BJ (cell line): ENCODE results near the gene ARSJ. TPM values are rescaled to one million over a fixed set of nuclear protein-coding genes. Genes with fewer than 3 reads are reported as not detected.
A peak's percentile ranks its signal among the peaks of the same experiment; 100 is the strongest.
"Not testable (repeated sequence)": the region's sequence is repeated elsewhere in the genome, so short reads cannot be mapped to it uniquely, and the experiment has no call there.

Experiments used
- CTCF ChIA-PET: fragments of 350-600 bp; formaldehyde crosslinking; extraction: SDS; loops from one replicate; lab custom pipeline; 2021; ENCODE audit warnings: antibody characterized with exemption, inconsistent platforms; lab: Yijun Ruan, JAX
- POLR2A ChIA-PET: fragments of 300-600 bp; sonication (Branson Sonifier 250); formaldehyde crosslinking; extraction: SDS; loops from one replicate; lab custom pipeline; 2021; ENCODE audit warnings: antibody characterized with exemption; lab: Charles Lee
- DNase-seq: peaks from one replicate; pipeline ENCODE4 v3.0.0-alpha.2; 2011; ENCODE audit warnings: low read depth
- H3K27me3 ChIP-seq: 2 replicates; pipeline ENCODE4 v1.6.0; 2011; ENCODE audit warnings: low read length; ENCODE audit not compliant: control insufficient read depth, insufficient read depth
- H3K36me3 ChIP-seq: 2 replicates; pipeline ENCODE4 v1.5.1; 2011; ENCODE audit warnings: low read length; ENCODE audit not compliant: control insufficient read depth, insufficient read depth
- H3K4me3 ChIP-seq: 2 replicates; pipeline ENCODE4 v1.5.1; 2011; ENCODE audit warnings: low read depth, mild to moderate bottlenecking, control low read depth, low read length
- CTCF ChIP-seq: IDR thresholded peaks from 2 replicates; pipeline ENCODE4 v1.5.1; 2011; ENCODE audit warnings: low read depth, mild to moderate bottlenecking, control low read depth, inconsistent platforms, low read length, moderate library complexity; ENCODE audit not compliant: insufficient read depth
- polyA plus RNA-seq: library from polyadenylated mRNA; depleted of rRNA; stranded (reverse); fragments of >200 nt; gene quantifications from 2 replicates; pipeline ENCODE4 v1.2.3, GENCODE V29; 2011

Gene ARSJ
- polyA plus RNA-seq, 1 experiment, result 18.4 TPM

DNA sequence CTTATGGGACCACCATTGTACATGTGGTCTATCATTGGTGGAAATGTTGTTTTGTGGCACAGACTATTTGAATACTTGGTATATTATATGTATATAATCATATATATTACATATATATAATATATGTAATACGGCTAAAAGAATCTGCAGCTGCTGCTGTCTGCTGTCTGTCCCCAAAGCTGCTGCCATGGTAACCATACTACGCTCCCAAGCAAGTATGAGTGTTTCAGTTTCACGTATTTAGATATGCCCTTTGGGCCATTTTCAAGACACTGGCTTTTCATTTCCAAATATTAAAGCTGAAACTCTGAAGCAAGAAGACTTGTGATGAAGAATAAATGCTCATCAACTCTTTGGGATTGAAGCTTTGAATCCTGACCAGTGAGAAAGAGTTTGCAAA lies 42.0 kb upstream of the ARSJ start:
- CTCF ChIA-PET, result no interaction called here
- POLR2A ChIA-PET, result no interaction called here
- TF ChIP-seq CTCF, result no peak
- H3K27me3 ChIP-seq, result no peaks in the 10 kb centered on the region
- DNase-seq, result no peak
- no peaks in the 10 kb centered on the region for H3K36me3 ChIP-seq
- no peak overlapping the region for H3K4me3 ChIP-seq

DNA sequence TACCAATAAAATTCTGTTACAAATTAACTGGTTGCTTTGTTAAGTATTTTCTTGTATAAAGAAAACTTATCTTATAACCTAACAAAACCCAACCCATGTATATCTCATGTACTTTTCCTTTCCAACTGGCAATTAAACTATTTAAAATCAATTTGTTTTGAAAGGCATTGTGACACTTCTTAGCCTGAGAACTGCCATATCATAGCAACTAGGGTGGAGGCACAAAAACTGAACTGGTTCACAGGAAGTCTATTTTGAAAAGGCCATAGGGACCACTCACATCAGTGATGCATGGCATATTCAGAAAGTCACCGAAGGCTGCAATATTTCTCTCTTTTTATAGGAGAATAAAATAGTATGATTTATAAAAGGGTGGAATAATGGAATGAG lies 40.5 kb upstream of the ARSJ start:
- no peak for TF ChIP-seq CTCF
- CTCF ChIA-PET, result no interaction called here
- DNase-seq, result no peak
- Histone ChIP-seq H3K4me3 (no peak overlapping the region), H3K36me3 (no peaks in the 10 kb centered on the region), H3K27me3 (no peaks in the 10 kb centered on the region)
- POLR2A ChIA-PET, result no interaction called here

- CTCF ChIA-PET, result no interaction called here
- no peak for TF ChIP-seq CTCF
These were observed 40.0 kb upstream of the ARSJ start for GRCh38 chr4:114019276-114019968.

GRCh38 chr4:114017120-114017917 lies 37.9 kb upstream of the ARSJ start:
- Histone ChIP-seq H3K4me3 (no peak overlapping the region), H3K36me3 (no peaks in the 10 kb centered on the region), H3K27me3 (no peaks in the 10 kb centered on the region)
- POLR2A ChIA-PET, result no interaction called here
- DNase-seq, result no peak
- TF ChIP-seq CTCF, result no peak
- CTCF ChIA-PET, result no interaction called here

More at GRCh38 chr4:114019276-114019968, 40.0 kb upstream of the ARSJ start:
- no peaks in the 10 kb centered on the region for H3K36me3 ChIP-seq
- no peak overlapping the region for H3K4me3 ChIP-seq
- no peaks in the 10 kb centered on the region for H3K27me3 ChIP-seq
- no peak for DNase-seq
- POLR2A ChIA-PET, result no interaction called here

GRCh38 chr4:114015444-114015899 lies 36.0 kb upstream of the ARSJ start:
- no peaks in the 10 kb centered on the region for H3K27me3 ChIP-seq
- H3K4me3 ChIP-seq, result no peak overlapping the region
- H3K36me3 ChIP-seq, result no peaks in the 10 kb centered on the region
- peak; percentile 96 for DNase-seq
- TF ChIP-seq CTCF, result no peak
- CTCF ChIA-PET, result interaction anchor here (1.2 kb wide), 1 partner anchor 14 kb away, joined by 3 read pairs; no protein-coding TSS in a partner anchor
- POLR2A ChIA-PET, result no interaction called here

- POLR2A ChIA-PET, H3K36me3 ChIP-seq, DNase-seq, H3K4me3 ChIP-seq, H3K27me3 ChIP-seq: not testable (repeated sequence)
- CTCF ChIA-PET, result interaction anchor here (0.9 to 1.1 kb wide), 2 partner anchors 11 to 58 kb away, joined by 3 to 4 read pairs; no protein-coding TSS in a partner anchor
These were observed 33.8 kb upstream of the ARSJ start for GRCh38 chr4:114013201-114013600.
